GM12878 (cell line): ENCODE measurements around the gene SLFN14. TPM values are rescaled to one million over a fixed set of nuclear protein-coding genes. Genes with fewer than 3 reads are reported as not detected.

Experiments
- ATAC-seq: fragments of 200-7000 bp; cut with Tn5 transposase; 3 replicates; pipeline ENCODE4 v1.9.1; 2020; ENCODE audit warnings: mild to moderate bottlenecking, moderate library complexity
- BruUV-seq: library from RNA; stranded (reverse); fragments of 400-500 nt; replicated peaks from 2 replicates; lab custom pipeline; 2021; lab: Mats Ljungman, UMichigan
- CTCF ChIA-PET: fragments of 300-600 bp; sonication (Branson Sonifier 250); formaldehyde crosslinking; extraction: SDS; loops from one replicate; lab custom pipeline; 2021; ENCODE audit warnings: inconsistent platforms; lab: Yijun Ruan, JAX
- POLR2A ChIA-PET: fragments of 350-600 bp; formaldehyde crosslinking; extraction: SDS; loops from one replicate; lab custom pipeline; 2021; ENCODE audit warnings: inconsistent platforms; lab: Charles Lee
- RAD21 ChIA-PET: fragments of 300-600 bp; sonication (Branson Sonifier 250); formaldehyde crosslinking; loops from one replicate; lab custom pipeline; 2023; ENCODE audit warnings: antibody characterized with exemption; ENCODE audit not compliant: unreplicated experiment; lab: Charles Lee
- SMC1A ChIA-PET: fragments of 300-600 bp; sonication (Branson Sonifier 250); formaldehyde crosslinking; loops from one replicate; lab custom pipeline; 2023; ENCODE audit not compliant: unreplicated experiment, uncharacterized antibody; lab: Charles Lee
- DNase-seq: peaks from one replicate; pipeline ENCODE4 v3.0.0-alpha.2; 2011; ENCODE audit warnings: low read depth, low spot score
- FAIRE-seq: peaks from 3 replicates; lab custom pipeline; 2011; peaks lifted over from hg19 to GRCh38; lab: Jason Lieb, UNC
- H2AFZ ChIP-seq: 2 replicates; pipeline ENCODE4 v1.6.0; 2011; ENCODE audit warnings: low read depth, low read length, control low read depth; ENCODE audit not compliant: control insufficient read depth
- H3K27ac ChIP-seq: 2 replicates; pipeline ENCODE4 v1.5.1; 2011; ENCODE audit warnings: control low read depth; ENCODE audit not compliant: control insufficient read depth, insufficient read depth
- H3K27me3 ChIP-seq, 2 experiments: replicated peaks in 1 of 2; 2 replicates each; pipeline versions ENCODE4 v1.6.0 to v1.6.1; 2011; ENCODE audit warnings: low read length in 1 of 2; ENCODE audit not compliant: control insufficient read depth in 2 of 2, insufficient read depth in 2 of 2
- H3K36me3 ChIP-seq, 2 experiments: 2 replicates each; pipeline ENCODE4 v1.5.1; 2011; ENCODE audit warnings: low read length in 1 of 2; ENCODE audit not compliant: control insufficient read depth in 2 of 2, insufficient read depth in 2 of 2
- H3K4me1 ChIP-seq: 2 replicates; pipeline ENCODE4 v1.6.1; 2011; ENCODE audit warnings: mild to moderate bottlenecking, low read length, moderate library complexity, mixed read lengths; ENCODE audit not compliant: control insufficient read depth, insufficient read depth
- H3K4me2 ChIP-seq: 2 replicates; pipeline ENCODE4 v1.6.0; 2011; ENCODE audit warnings: control low read depth; ENCODE audit not compliant: control insufficient read depth, insufficient read depth
- H3K4me3 ChIP-seq: fragments of 200-600 bp; sonication (generic); 2 replicates; pipeline ENCODE4 v1.5.1; 2016
- H3K79me2 ChIP-seq: 2 replicates; pipeline ENCODE4 v1.6.0; 2011; ENCODE audit warnings: low read length; ENCODE audit not compliant: control insufficient read depth, insufficient read depth
- H3K9ac ChIP-seq: 2 replicates; pipeline ENCODE4 v1.8.0; 2011; ENCODE audit warnings: low read length, control low read depth, mixed read lengths; ENCODE audit not compliant: control insufficient read depth, insufficient read depth
- H3K9me3 ChIP-seq: replicated peaks from 3 replicates; pipeline ENCODE4 v1.5.1; 2011; ENCODE audit warnings: mild to moderate bottlenecking, low read length; ENCODE audit not compliant: control insufficient read depth, insufficient read depth
- H4K20me1 ChIP-seq: 2 replicates; pipeline ENCODE4 v1.6.0; 2011; ENCODE audit not compliant: control insufficient read depth, insufficient read depth
- BHLHE40 ChIP-seq, 2 experiments: fragments of 450-650 bp in 1 of 2; IDR thresholded peaks; 2 replicates each; pipeline ENCODE4 v1.6.1; 2011 to 2017; ENCODE audit warnings: low read depth in 2 of 2, borderline replicate concordance in 1 of 2, improper control_type of control experiment in 1 of 2, low read length in 1 of 2, mild to moderate bottlenecking in 1 of 2
- E2F4 ChIP-seq: IDR thresholded peaks from 2 replicates; pipeline ENCODE4 v1.6.1; 2012; ENCODE audit warnings: low read depth, low read length, improper control_type of control experiment
- NR2C2 ChIP-seq: IDR thresholded peaks from 2 replicates; pipeline ENCODE4 v1.6.1; 2011; ENCODE audit warnings: borderline replicate concordance, low read depth; ENCODE audit not compliant: control insufficient read depth, insufficient read length
- WGBS: methylation state at CpG from one replicate; pipeline ENCODE4 v1.1.6; 2016; ENCODE audit warnings: low lambda C conversion rate; ENCODE audit not compliant: insufficient replicate concordance, insufficient coverage; ENCODE audit errors: missing lambda C conversion rate; 5-methylcytosine and 5-hydroxymethylcytosine counted together
- in situ Hi-C: fragments of 300-500 bp; cut with MboI; formaldehyde crosslinking; loops from 9 replicates; pipeline ENCODE4 v1.14.3; 2018; ENCODE audit warnings: mixed read lengths
- intact Hi-C: fragments of 100-400 bp; cut with micrococcal nuclease; formaldehyde crosslinking; loops from one replicate; pipeline ENCODE4 v1.14.2; 2022; ENCODE audit not compliant: unreplicated experiment
- polyA plus RNA-seq, 11 experiments: library from polyadenylated mRNA; depleted of rRNA in 4 of 11; unstranded in 6 of 11; stranded (reverse) in 5 of 11; fragments of >200 nt; fragmentation: Nextera tagmentation in 4 of 11; fragmentation: Illumina TruSeq in 1 of 11; extraction: Ambion mirVana in 4 of 11; extraction: Trizol in 1 of 11; gene quantifications; 1 replicate in 1 of 11; 2 replicates in 10 of 11; pipeline versions ENCODE4 v1.2.1 to v1.2.3, GENCODE V29; 2011 to 2016; ENCODE audit warnings: inconsistent platforms in 2 of 11, missing spikeins in 2 of 11, low read depth in 1 of 11
- total RNA-seq, 4 experiments: library from RNA; depleted of rRNA in 3 of 4; stranded (reverse); fragments of >200 nt in 3 of 4; fragmentation: Illumina TruSeq in 1 of 4; extraction: Trizol in 1 of 4; gene quantifications; 2 replicates each; pipeline versions ENCODE4 v1.2.1 to v1.2.3, GENCODE V29; 2013 to 2021
- TF ChIP-seq, protein P1 (sequence below): fragments of 450-650 bp; IDR thresholded peaks from 2 replicates; pipeline ENCODE4 v1.6.1; 2016; ENCODE audit warnings: mild to moderate bottlenecking, moderate library complexity, borderline replicate concordance

SLFN14 gene
- total and polyA plus RNA-seq, 10 of the 15 experiments (the other 5 are each of a cell fraction or from before 2014, with no cell fraction given) = 0.06 to 0.11 (median 0.06) TPM; not detected in 7

DNA sequence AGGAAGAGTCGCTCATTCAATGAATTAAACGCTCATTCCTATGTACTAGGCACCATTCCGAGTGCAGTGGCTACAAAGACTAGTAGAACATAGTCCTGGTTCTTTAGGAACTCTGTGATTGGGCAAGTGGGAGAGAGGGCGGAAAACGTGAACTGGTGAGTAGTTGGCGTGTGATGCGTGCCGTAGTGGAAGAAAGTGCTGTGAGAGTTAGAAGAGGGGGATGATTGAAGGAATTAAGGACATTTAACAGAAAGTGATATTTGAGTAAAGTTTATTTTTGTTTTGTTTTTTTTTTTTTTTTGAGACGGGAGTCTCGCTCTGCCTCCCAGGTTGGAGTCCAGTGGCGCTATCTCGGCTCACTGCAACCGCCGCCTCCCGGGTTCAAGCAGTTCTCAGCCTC is 7.9 kb upstream of the SLFN14 start:
- peak overlapping the region; percentile 91 for H3K4me2 ChIP-seq
- ATAC-seq (peak; percentile 65), FAIRE-seq (no peak), DNase-seq (no peak)
- peak overlapping the region; percentile 92 for H3K4me3 ChIP-seq
- H3K79me2 ChIP-seq = peaks cover 24% of the 10 kb centered on the region
- BruUV-seq = no TSS peak
- in situ Hi-C loops = no loop called here
- intact Hi-C loops = no loop called here
- no peaks in the 10 kb centered on the region for H3K9me3 ChIP-seq
- no peaks in the 10 kb centered on the region for H3K36me3 ChIP-seq
- no peaks in the 10 kb centered on the region; a peak in 1 of 4 replicates for H3K27me3 ChIP-seq
- peak overlapping the region; percentile 71 for H2AFZ ChIP-seq
- SMC1A ChIA-PET = interaction anchor here (1.0 to 2.1 kb wide), 4 partner anchors 8 to 80 kb away, joined by 4 to 6 read pairs (median 4); partner anchors contain the start of gene PEX12
- 3% methylated on average over 8 of the region's 15 CpGs for WGBS
- peak; percentile 23 to 40; a peak in 2 of 4 replicates for TF ChIP-seq BHLHE40 (IDR thresholded peaks at IDR 0.05; ENCODE audit: borderline replicate concordance in 1 of 2, low read depth in 2 of 2, low read length in 1 of 2)
- TF ChIP-seq E2F4 = 0 out of 2 replicates have a peak, but pooled peaks have one; percentile 5
- TF ChIP-seq, protein P1, sequence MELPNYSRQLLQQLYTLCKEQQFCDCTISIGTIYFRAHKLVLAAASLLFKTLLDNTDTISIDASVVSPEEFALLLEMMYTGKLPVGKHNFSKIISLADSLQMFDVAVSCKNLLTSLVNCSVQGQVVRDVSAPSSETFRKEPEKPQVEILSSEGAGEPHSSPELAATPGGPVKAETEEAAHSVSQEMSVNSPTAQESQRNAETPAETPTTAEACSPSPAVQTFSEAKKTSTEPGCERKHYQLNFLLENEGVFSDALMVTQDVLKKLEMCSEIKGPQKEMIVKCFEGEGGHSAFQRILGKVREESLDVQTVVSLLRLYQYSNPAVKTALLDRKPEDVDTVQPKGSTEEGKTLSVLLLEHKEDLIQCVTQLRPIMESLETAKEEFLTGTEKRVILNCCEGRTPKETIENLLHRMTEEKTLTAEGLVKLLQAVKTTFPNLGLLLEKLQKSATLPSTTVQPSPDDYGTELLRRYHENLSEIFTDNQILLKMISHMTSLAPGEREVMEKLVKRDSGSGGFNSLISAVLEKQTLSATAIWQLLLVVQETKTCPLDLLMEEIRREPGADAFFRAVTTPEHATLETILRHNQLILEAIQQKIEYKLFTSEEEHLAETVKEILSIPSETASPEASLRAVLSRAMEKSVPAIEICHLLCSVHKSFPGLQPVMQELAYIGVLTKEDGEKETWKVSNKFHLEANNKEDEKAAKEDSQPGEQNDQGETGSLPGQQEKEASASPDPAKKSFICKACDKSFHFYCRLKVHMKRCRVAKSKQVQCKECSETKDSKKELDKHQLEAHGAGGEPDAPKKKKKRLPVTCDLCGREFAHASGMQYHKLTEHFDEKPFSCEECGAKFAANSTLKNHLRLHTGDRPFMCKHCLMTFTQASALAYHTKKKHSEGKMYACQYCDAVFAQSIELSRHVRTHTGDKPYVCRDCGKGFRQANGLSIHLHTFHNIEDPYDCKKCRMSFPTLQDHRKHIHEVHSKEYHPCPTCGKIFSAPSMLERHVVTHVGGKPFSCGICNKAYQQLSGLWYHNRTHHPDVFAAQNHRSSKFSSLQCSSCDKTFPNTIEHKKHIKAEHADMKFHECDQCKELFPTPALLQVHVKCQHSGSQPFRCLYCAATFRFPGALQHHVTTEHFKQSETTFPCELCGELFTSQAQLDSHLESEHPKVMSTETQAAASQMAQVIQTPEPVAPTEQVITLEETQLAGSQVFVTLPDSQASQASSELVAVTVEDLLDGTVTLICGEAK = peak; percentile 36; the same call in 1 of the 2 replicates
- TF ChIP-seq NR2C2 = no peak
- POLR2A ChIA-PET = interaction anchor here (0.6 to 2.7 kb wide), 7 partner anchors 8 to 406 kb away, joined by 3 to 16 read pairs (median 6); partner anchors contain the start of gene PEX12
- CTCF ChIA-PET = interaction anchor here (1.2 kb wide), 1 partner anchor 33 kb away, joined by 3 read pairs; no protein-coding TSS in a partner anchor
- peak overlapping the region; percentile 88 for H3K9ac ChIP-seq
- peak overlapping the region; percentile 80 for H3K27ac ChIP-seq
- RAD21 ChIA-PET = no interaction called here
- H3K4me1 ChIP-seq = peaks cover 3% of the 10 kb centered on the region; the same call in 1 of the 2 replicates
- no peaks in the 10 kb centered on the region for H4K20me1 ChIP-seq
